ENCODE data around the gene MFAP3.

DNA sequence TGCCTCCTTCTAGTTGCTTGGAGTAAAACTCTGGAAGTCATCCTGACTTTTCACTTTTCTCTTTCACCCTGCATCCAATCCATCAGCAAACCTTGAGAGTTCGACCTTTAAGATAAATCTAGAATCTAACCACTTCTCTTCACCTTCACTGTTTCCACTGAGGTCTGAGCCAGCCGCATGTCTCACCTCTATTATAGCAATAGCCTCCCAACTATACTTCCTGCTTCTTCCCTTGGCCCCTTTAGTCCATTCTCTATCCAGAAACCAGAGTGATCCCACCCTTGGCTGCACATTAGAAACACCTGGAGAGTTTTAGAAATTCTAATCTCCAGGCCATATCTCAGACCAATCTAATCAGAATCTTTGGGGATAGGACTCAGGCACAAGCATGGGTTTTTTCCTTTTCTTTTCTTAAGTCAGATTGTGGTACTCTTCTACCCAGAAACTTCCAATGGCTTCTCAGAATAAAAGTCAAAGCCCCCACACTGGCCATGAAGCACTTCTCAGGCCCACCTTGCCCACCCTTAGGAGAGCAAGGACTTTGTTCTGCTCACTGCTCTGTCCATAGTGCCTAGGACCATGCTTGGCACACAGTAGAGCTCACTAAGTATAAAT lies 33.1 kb downstream of the MFAP3 start:
- TF ChIP-seq POLR2A (IDR thresholded peaks at IDR 0.05; ENCODE audit: extremely low read depth, insufficient read length), result no peak
- TF ChIP-seq, protein P1, sequence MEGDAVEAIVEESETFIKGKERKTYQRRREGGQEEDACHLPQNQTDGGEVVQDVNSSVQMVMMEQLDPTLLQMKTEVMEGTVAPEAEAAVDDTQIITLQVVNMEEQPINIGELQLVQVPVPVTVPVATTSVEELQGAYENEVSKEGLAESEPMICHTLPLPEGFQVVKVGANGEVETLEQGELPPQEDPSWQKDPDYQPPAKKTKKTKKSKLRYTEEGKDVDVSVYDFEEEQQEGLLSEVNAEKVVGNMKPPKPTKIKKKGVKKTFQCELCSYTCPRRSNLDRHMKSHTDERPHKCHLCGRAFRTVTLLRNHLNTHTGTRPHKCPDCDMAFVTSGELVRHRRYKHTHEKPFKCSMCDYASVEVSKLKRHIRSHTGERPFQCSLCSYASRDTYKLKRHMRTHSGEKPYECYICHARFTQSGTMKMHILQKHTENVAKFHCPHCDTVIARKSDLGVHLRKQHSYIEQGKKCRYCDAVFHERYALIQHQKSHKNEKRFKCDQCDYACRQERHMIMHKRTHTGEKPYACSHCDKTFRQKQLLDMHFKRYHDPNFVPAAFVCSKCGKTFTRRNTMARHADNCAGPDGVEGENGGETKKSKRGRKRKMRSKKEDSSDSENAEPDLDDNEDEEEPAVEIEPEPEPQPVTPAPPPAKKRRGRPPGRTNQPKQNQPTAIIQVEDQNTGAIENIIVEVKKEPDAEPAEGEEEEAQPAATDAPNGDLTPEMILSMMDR (IDR thresholded peaks at IDR 0.05; ENCODE audit: low read depth, low read length), result no peak
